WERI-Rb-1 (cell line): ENCODE data around the gene DQX1.

Experiments
- DNase-seq: peaks from one replicate; pipeline ENCODE4 v3.0.0-alpha.2; 2020
- H3K27ac ChIP-seq: fragments of 250-450 bp; sonication (Bioruptor Pico); 2 replicates; pipeline ENCODE4 v1.5.1; 2020; ENCODE audit warnings: mild to moderate bottlenecking, moderate library complexity
- H3K27me3 ChIP-seq: fragments of 250-450 bp; sonication (Bioruptor Pico); 2 replicates; pipeline ENCODE4 v1.5.1; 2021; ENCODE audit warnings: mild to moderate bottlenecking, low read depth, moderate library complexity; ENCODE audit not compliant: insufficient read depth, severe bottlenecking
- H3K36me3 ChIP-seq: fragments of 250-450 bp; sonication (Bioruptor Pico); 2 replicates; pipeline ENCODE4 v1.5.1; 2020; ENCODE audit warnings: mild to moderate bottlenecking, moderate library complexity
- H3K4me3 ChIP-seq: 2 replicates; pipeline ENCODE4 v1.5.1; 2011; ENCODE audit warnings: low read depth, mild to moderate bottlenecking, control low read depth, low read length
- H3K9me3 ChIP-seq: fragments of 250-450 bp; sonication (Bioruptor Pico); 2 replicates; pipeline ENCODE4 v1.5.1; 2021; ENCODE audit warnings: mild to moderate bottlenecking, moderate library complexity; ENCODE audit not compliant: severe bottlenecking
- CTCF ChIP-seq: IDR thresholded peaks from 2 replicates; pipeline ENCODE4 v1.5.1; 2011; ENCODE audit warnings: low read depth, mild to moderate bottlenecking, control low read depth, inconsistent platforms, low read length

Gene DQX1

GRCh38 chr2:74481431-74481830 lies 44.6 kb downstream of the DQX1 start:
- H3K36me3 ChIP-seq: peaks cover 44% of the 10 kb centered on the region
- H3K9me3 ChIP-seq: no peaks in the 10 kb centered on the region
- H3K27me3 ChIP-seq: no peaks in the 10 kb centered on the region
- H3K27ac ChIP-seq: no peak overlapping the region
- no peak for DNase-seq
- peak overlapping the region; percentile 83 for H3K4me3 ChIP-seq
- no peak for TF ChIP-seq CTCF

- DNase-seq: no peak
These were observed 51.1 kb downstream of the DQX1 start for GRCh38 chr2:74474899-74475298.

GRCh38 chr2:74474481-74474880 lies 51.5 kb downstream of the DQX1 start:
- peaks cover 48% of the 10 kb centered on the region for H3K36me3 ChIP-seq
- TF ChIP-seq CTCF: no peak
- no peak for DNase-seq
- H3K27me3 ChIP-seq: no peaks in the 10 kb centered on the region
- no peak overlapping the region for H3K27ac ChIP-seq
- no peaks in the 10 kb centered on the region for H3K9me3 ChIP-seq
- no peak overlapping the region for H3K4me3 ChIP-seq

More at GRCh38 chr2:74474899-74475298, 51.1 kb downstream of the DQX1 start:
- Histone ChIP-seq H3K36me3 (peaks cover 52% of the 10 kb centered on the region), H3K4me3 (no peak overlapping the region), H3K27ac (no peak overlapping the region), H3K9me3 (no peaks in the 10 kb centered on the region), H3K27me3 (no peaks in the 10 kb centered on the region)
- peak; percentile 83 for TF ChIP-seq CTCF

- peak overlapping the region; percentile 86 for H3K27ac ChIP-seq
- no peaks in the 10 kb centered on the region for H3K27me3 ChIP-seq
- no peak for DNase-seq
- H3K4me3 ChIP-seq: peak overlapping the region; percentile 68
- H3K36me3 ChIP-seq: peaks cover 43% of the 10 kb centered on the region
- no peaks in the 10 kb centered on the region for H3K9me3 ChIP-seq
- no peak for TF ChIP-seq CTCF
These were observed 53.1 kb downstream of the DQX1 start for GRCh38 chr2:74472945-74473258.

- peaks cover 39% of the 10 kb centered on the region for H3K36me3 ChIP-seq
- H3K27ac ChIP-seq: peak within 1 kb of the TSS; percentile 86
- H3K9me3 ChIP-seq: no peaks in the 10 kb centered on the region
- H3K27me3 ChIP-seq: no peaks in the 10 kb centered on the region
- peak; percentile 98 for DNase-seq
- peak within 1 kb of the TSS; percentile 68 for H3K4me3 ChIP-seq
- TF ChIP-seq CTCF: no peak; the same call in 1 of the 2 replicates
These were observed 53.7 kb downstream of the DQX1 start, which contains the start of gene MRPL53 for GRCh38 chr2:74472086-74472944. Gene MRPL53 (minus strand): TSS chr2:74472680. CDS start chr2:74472660, 20 bp downstream.
